ENCODE data around the gene DDX10.

Gene DDX10

GRCh38 chr11:108775324-108775723, 110.5 kb downstream of the DDX10 start:
- no peak for TF ChIP-seq CEBPB (IDR thresholded peaks at IDR 0.05)
- TF ChIP-seq RAD21 (IDR thresholded peaks at IDR 0.05; ENCODE audit: low read depth): no peak
- no peak for TF ChIP-seq TAF1 (IDR thresholded peaks at IDR 0.05; ENCODE audit: low read depth)
- TF ChIP-seq TEAD4 (IDR thresholded peaks at IDR 0.05): no peak
- TF ChIP-seq ZBTB7A (IDR thresholded peaks at IDR 0.05; ENCODE audit: low read depth): no peak
- no peak for TF ChIP-seq CREB1 (IDR thresholded peaks at IDR 0.05; ENCODE audit: low read depth)
- TF ChIP-seq EP300 (IDR thresholded peaks at IDR 0.05; ENCODE audit: borderline replicate concordance): no peak
- TF ChIP-seq TCF12 (IDR thresholded peaks at IDR 0.05; ENCODE audit: low read depth): no peak
- TF ChIP-seq EGR1 (IDR thresholded peaks at IDR 0.05): no peak
- TF ChIP-seq YY1 (IDR thresholded peaks at IDR 0.05; ENCODE audit: low read depth): no peak

DNA sequence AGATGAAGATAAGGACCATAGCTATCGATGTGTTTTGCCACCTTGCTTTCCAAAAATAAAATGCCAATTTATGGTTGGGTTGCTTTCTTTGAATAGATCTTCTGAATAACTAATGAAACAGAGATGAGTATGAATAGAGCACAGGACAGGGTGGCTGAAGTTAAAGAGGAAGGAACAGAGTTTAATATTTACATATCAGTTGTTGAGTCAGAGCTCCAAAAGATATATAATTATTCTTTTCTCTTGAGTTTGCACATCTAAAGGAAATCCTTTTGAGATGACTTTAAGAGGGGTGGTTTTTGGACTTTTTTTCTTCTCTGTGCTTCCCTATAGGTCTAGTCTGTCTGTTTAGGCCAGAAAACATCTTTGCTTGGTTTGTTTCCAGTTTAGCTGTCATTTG, 115.2 kb downstream of the DDX10 start:
- TF ChIP-seq EGR1 (IDR thresholded peaks at IDR 0.05) (no peak), CEBPB (IDR thresholded peaks at IDR 0.05) (no peak), ZBTB7A (IDR thresholded peaks at IDR 0.05; ENCODE audit: low read depth) (no peak)

GRCh38 chr11:108781946-108782345, 117.1 kb downstream of the DDX10 start:
- TF ChIP-seq EGR1 (IDR thresholded peaks at IDR 0.05) (no peak), CREB1 (IDR thresholded peaks at IDR 0.05; ENCODE audit: low read depth) (no peak), RAD21 (IDR thresholded peaks at IDR 0.05; ENCODE audit: low read depth) (no peak), CEBPB (IDR thresholded peaks at IDR 0.05) (no peak), YY1 (IDR thresholded peaks at IDR 0.05; ENCODE audit: low read depth) (no peak), TEAD4 (IDR thresholded peaks at IDR 0.05) (no peak), NFIC (IDR thresholded peaks at IDR 0.05) (no peak), TAF1 (IDR thresholded peaks at IDR 0.05; ENCODE audit: low read depth) (no peak), MAX (IDR thresholded peaks at IDR 0.05) (no peak), TCF12 (IDR thresholded peaks at IDR 0.05; ENCODE audit: low read depth) (no peak), FOXM1 (IDR thresholded peaks at IDR 0.05; ENCODE audit: borderline replicate concordance, low read depth) (no peak)
- TF ChIP-seq, protein P1, sequence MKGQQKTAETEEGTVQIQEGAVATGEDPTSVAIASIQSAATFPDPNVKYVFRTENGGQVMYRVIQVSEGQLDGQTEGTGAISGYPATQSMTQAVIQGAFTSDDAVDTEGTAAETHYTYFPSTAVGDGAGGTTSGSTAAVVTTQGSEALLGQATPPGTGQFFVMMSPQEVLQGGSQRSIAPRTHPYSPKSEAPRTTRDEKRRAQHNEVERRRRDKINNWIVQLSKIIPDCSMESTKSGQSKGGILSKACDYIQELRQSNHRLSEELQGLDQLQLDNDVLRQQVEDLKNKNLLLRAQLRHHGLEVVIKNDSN (IDR thresholded peaks at IDR 0.05): no peak
- TF ChIP-seq, protein P2, sequence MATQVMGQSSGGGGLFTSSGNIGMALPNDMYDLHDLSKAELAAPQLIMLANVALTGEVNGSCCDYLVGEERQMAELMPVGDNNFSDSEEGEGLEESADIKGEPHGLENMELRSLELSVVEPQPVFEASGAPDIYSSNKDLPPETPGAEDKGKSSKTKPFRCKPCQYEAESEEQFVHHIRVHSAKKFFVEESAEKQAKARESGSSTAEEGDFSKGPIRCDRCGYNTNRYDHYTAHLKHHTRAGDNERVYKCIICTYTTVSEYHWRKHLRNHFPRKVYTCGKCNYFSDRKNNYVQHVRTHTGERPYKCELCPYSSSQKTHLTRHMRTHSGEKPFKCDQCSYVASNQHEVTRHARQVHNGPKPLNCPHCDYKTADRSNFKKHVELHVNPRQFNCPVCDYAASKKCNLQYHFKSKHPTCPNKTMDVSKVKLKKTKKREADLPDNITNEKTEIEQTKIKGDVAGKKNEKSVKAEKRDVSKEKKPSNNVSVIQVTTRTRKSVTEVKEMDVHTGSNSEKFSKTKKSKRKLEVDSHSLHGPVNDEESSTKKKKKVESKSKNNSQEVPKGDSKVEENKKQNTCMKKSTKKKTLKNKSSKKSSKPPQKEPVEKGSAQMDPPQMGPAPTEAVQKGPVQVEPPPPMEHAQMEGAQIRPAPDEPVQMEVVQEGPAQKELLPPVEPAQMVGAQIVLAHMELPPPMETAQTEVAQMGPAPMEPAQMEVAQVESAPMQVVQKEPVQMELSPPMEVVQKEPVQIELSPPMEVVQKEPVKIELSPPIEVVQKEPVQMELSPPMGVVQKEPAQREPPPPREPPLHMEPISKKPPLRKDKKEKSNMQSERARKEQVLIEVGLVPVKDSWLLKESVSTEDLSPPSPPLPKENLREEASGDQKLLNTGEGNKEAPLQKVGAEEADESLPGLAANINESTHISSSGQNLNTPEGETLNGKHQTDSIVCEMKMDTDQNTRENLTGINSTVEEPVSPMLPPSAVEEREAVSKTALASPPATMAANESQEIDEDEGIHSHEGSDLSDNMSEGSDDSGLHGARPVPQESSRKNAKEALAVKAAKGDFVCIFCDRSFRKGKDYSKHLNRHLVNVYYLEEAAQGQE (IDR thresholded peaks at IDR 0.05; ENCODE audit: low read depth): no peak

DNA sequence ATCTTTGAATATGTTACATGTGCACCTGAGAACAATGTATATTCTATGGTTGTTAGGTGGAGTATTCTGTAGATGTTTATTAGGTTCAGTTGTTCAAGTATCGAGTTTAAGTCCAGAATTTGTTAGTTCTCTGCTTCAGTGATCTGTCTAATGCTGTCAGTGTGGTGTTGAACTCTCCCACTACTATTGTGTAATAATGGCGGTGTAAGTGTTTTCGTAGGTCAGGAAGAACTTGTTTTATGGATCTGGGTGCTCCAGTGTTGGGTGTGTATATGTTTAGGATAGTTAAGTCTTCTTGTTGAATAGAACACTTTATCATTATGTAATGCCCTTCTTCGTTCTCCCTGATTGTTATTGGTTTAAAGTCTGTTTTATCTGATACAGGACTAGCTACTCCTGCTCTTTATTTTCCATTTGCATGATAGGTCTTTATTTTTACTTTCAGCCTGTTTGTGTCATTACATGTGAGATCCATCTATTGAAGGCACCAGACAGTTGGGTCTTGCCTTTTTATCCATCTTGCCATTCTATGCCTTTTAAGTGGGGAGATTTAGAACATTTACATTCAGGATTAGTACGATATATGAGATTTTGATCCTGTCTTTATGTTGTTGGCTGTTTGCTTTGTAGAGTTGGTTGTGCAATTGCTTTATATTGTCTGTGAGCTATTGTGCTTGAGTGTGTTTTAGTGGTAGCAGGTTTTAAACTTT, 121.6 kb downstream of the DDX10 start:
- TF ChIP-seq CEBPB (IDR thresholded peaks at IDR 0.05): peak; percentile 94
- TF ChIP-seq EP300 (IDR thresholded peaks at IDR 0.05; ENCODE audit: borderline replicate concordance): no peak
- no peak for TF ChIP-seq TCF12 (IDR thresholded peaks at IDR 0.05; ENCODE audit: low read depth)
- TF ChIP-seq NFIC (IDR thresholded peaks at IDR 0.05): no peak
- no peak for TF ChIP-seq TAF1 (IDR thresholded peaks at IDR 0.05; ENCODE audit: low read depth)
- TF ChIP-seq MAX (IDR thresholded peaks at IDR 0.05): no peak
- TF ChIP-seq EGR1 (IDR thresholded peaks at IDR 0.05): no peak
- no peak for TF ChIP-seq FOXM1 (IDR thresholded peaks at IDR 0.05; ENCODE audit: borderline replicate concordance, low read depth)

DNA sequence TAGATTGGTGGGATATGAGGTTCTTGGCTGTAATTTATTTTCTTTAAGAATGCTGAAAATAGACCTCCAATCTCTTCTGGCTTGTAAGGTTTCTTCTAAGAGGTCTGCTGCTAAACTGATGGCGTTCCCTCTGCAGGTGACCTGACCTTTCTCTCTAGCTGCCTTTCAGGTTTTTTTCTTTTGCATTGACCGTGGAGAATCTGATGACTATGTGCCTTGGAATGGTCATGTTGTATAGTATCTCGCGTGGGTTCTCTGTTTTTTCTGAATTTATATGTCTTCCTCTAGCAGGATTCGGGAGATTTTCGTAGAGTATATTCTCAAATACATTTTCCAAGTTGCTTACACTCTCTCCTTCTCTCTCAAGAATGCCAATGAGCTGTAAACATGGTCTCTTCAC, 122.2 kb downstream of the DDX10 start:
- TF ChIP-seq, protein P1 (IDR thresholded peaks at IDR 0.05): no peak
- TF ChIP-seq TEAD4 (IDR thresholded peaks at IDR 0.05): peak; percentile 59

GRCh38 chr11:108788565-108789199, 123.8 kb downstream of the DDX10 start:
- TF ChIP-seq MAX (IDR thresholded peaks at IDR 0.05) (no peak), CEBPB (IDR thresholded peaks at IDR 0.05) (no peak), EGR1 (IDR thresholded peaks at IDR 0.05) (no peak), RAD21 (IDR thresholded peaks at IDR 0.05; ENCODE audit: low read depth) (peak; percentile 42; the same call in 1 of the 2 replicates), ZBTB7A (IDR thresholded peaks at IDR 0.05; ENCODE audit: low read depth) (no peak), EP300 (IDR thresholded peaks at IDR 0.05; ENCODE audit: borderline replicate concordance) (no peak)

DNA sequence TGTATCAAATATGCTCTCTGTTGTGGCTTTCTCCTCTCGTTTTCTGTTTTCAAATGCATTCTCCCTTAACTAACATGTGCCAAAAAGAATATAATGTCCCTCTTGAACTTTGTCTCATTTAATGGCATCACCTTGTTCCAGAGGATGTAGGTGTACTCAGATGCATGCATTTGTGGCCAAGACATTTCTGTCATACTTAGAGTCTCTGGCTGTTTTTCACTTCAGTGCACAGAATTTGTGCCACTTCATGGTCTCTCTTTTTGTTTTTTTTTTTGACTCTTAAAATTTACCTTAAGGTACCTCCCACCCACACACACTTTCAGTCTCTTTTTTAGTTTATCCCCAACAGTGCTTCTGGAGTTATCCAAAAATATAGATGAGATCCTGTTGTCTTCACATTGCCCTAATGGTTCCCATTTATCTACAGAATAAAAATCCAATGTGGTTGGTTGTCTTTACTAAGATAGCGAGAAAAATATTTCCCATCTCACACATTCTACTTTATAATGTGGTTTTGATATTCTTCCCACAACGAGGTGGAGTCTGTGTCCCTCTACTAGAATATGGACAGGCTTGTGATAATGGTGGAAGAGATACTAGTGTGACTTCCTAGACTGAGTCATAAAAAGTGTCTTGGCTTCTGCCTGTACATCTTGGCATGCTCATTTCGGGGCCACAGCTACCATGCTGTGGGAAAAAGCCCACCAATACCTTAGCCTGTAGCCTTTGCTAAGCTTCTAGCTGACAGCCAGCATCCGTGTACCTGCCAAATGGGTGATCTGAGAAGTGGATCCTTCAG, 125.8 kb downstream of the DDX10 start:
- TF ChIP-seq TCF12 (IDR thresholded peaks at IDR 0.05; ENCODE audit: low read depth) (no peak), EGR1 (IDR thresholded peaks at IDR 0.05) (no peak), TEAD4 (IDR thresholded peaks at IDR 0.05) (no peak), RAD21 (IDR thresholded peaks at IDR 0.05; ENCODE audit: low read depth) (no peak), EP300 (IDR thresholded peaks at IDR 0.05; ENCODE audit: borderline replicate concordance) (no peak), YY1 (IDR thresholded peaks at IDR 0.05; ENCODE audit: low read depth) (no peak), NFIC (IDR thresholded peaks at IDR 0.05) (no peak), FOXM1 (IDR thresholded peaks at IDR 0.05; ENCODE audit: borderline replicate concordance, low read depth) (no peak), ZBTB7A (IDR thresholded peaks at IDR 0.05; ENCODE audit: low read depth) (no peak), CEBPB (IDR thresholded peaks at IDR 0.05) (no peak), TAF1 (IDR thresholded peaks at IDR 0.05; ENCODE audit: low read depth) (no peak), CREB1 (IDR thresholded peaks at IDR 0.05; ENCODE audit: low read depth) (no peak), MAX (IDR thresholded peaks at IDR 0.05) (no peak)
- TF ChIP-seq, protein P2 (IDR thresholded peaks at IDR 0.05; ENCODE audit: low read depth): no peak
- TF ChIP-seq, protein P1 (IDR thresholded peaks at IDR 0.05): no peak
